Measurements from ENCODE around the gene TNFRSF13B. TPM values are rescaled to one million over a fixed set of nuclear protein-coding genes. Genes with fewer than 3 reads are reported as not detected.

TNFRSF13B gene
- total RNA-seq, 2 donors from 2014 or later = not detected

- intact Hi-C loops (cut with DNase I) = no loop called here
- H3K27ac ChIP-seq = no peak overlapping the region
- H3K4me3 ChIP-seq = no peak overlapping the region
- DNase-seq = no peak
- WGBS, 2 donors = 96 to 100% methylated on average over 1 to 12 of the region's 12 CpGs
- H3K36me3 ChIP-seq (replicated peaks in 1 of 2; ENCODE audit: insufficient read depth in 1 of 2, low read depth in 2 of 2) = no peaks in the 10 kb centered on the region
- no peak for TF ChIP-seq CTCF (IDR thresholded peaks at IDR 0.05)
- TF ChIP-seq POLR2A (IDR thresholded peaks at IDR 0.05) = no peak
- no peaks in the 10 kb centered on the region for H3K27me3 ChIP-seq
- no peak for ATAC-seq
- H3K9me3 ChIP-seq = no peaks in the 10 kb centered on the region
- H3K4me1 ChIP-seq = no peaks in the 10 kb centered on the region
Observed at GRCh38 chr17:16934133-16934795, 37.7 kb downstream of the TNFRSF13B start.

- ATAC-seq (no peak), DNase-seq (no peak)
- Histone ChIP-seq H3K36me3 (replicated peaks in 1 of 2; ENCODE audit: insufficient read depth in 1 of 2, low read depth in 2 of 2) (no peaks in the 10 kb centered on the region), H3K9me3 (no peaks in the 10 kb centered on the region), H3K27me3 (no peaks in the 10 kb centered on the region), H3K4me3 (no peak overlapping the region), H3K27ac (no peak overlapping the region), H3K4me1 (no peaks in the 10 kb centered on the region)
- no peak for TF ChIP-seq CTCF (IDR thresholded peaks at IDR 0.05)
- no peak for TF ChIP-seq POLR2A (IDR thresholded peaks at IDR 0.05)
- 85 to 88% methylated on average over 9 to 11 of the region's 11 CpGs for WGBS, 2 donors
- intact Hi-C loops (cut with DNase I) = no loop called here
Observed at GRCh38 chr17:16933317-16934132, 38.4 kb downstream of the TNFRSF13B start.

- Histone ChIP-seq H3K36me3 (replicated peaks in 1 of 2; ENCODE audit: insufficient read depth in 1 of 2, low read depth in 2 of 2) (no peaks in the 10 kb centered on the region), H3K4me1 (no peaks in the 10 kb centered on the region), H3K4me3 (no peak overlapping the region), H3K9me3 (no peaks in the 10 kb centered on the region), H3K27ac (no peak overlapping the region), H3K27me3 (no peaks in the 10 kb centered on the region)
- 77% methylated on average over 6 of the region's 6 CpGs for WGBS, 2 donors
- intact Hi-C loops (cut with DNase I) = no loop called here
- ATAC-seq (no peak), DNase-seq (no peak)
- TF ChIP-seq POLR2A (IDR thresholded peaks at IDR 0.05) (no peak), CTCF (IDR thresholded peaks at IDR 0.05) (no peak)
Observed at GRCh38 chr17:16932611-16933010, 39.3 kb downstream of the TNFRSF13B start.

GRCh38 chr17:16932156-16932555 lies 39.8 kb downstream of the TNFRSF13B start:
- Histone ChIP-seq H3K27me3 (no peaks in the 10 kb centered on the region), H3K4me3 (no peak overlapping the region), H3K4me1 (no peaks in the 10 kb centered on the region), H3K27ac (no peak overlapping the region), H3K9me3 (no peaks in the 10 kb centered on the region), H3K36me3 (replicated peaks in 1 of 2; ENCODE audit: insufficient read depth in 1 of 2, low read depth in 2 of 2) (no peaks in the 10 kb centered on the region)
- no peak for ATAC-seq
- TF ChIP-seq CTCF (IDR thresholded peaks at IDR 0.05) = no peak
- no peak for TF ChIP-seq POLR2A (IDR thresholded peaks at IDR 0.05)
- DNase-seq = no peak
- intact Hi-C loops (cut with DNase I) = no loop called here
- WGBS, 2 donors = 81 to 88% methylated on average over 6 to 7 of the region's 8 CpGs
